H9 (cell line): ENCODE measurements around the gene ADAMTS2. TPM values are rescaled to one million over a fixed set of nuclear protein-coding genes. Genes with fewer than 3 reads are reported as not detected.

Source experiments
- DNase-seq: peaks from one replicate; pipeline ENCODE4 v3.0.0-alpha.2; 2017
- H2AFZ ChIP-seq: one replicate; pipeline ENCODE4 v1.6.1; 2013; ENCODE audit warnings: mild to moderate bottlenecking, low read length, control low read depth, moderate library complexity
- H2AK5ac ChIP-seq: 2 replicates; pipeline ENCODE4 v1.6.1; 2013; ENCODE audit warnings: low read length, control low read depth, mixed read lengths; ENCODE audit not compliant: insufficient read length
- H2BK120ac ChIP-seq: one replicate; pipeline ENCODE4 v1.6.1; 2013; ENCODE audit warnings: low read depth, mild to moderate bottlenecking, low read length, control low read depth, inconsistent platforms; ENCODE audit not compliant: poor library complexity, severe bottlenecking
- H2BK12ac ChIP-seq: 2 replicates; pipeline ENCODE4 v1.6.1; 2013; ENCODE audit warnings: low read length, control low read depth, mixed read lengths, low read depth; ENCODE audit not compliant: insufficient read length
- H2BK15ac ChIP-seq: 2 replicates; pipeline ENCODE4 v1.6.1; 2013; ENCODE audit warnings: low read depth, low read length, control low read depth
- H2BK20ac ChIP-seq: one replicate; pipeline ENCODE4 v1.6.1; 2013; ENCODE audit warnings: low read depth, mild to moderate bottlenecking, low read length, control low read depth, inconsistent platforms; ENCODE audit not compliant: poor library complexity, severe bottlenecking
- H2BK5ac ChIP-seq: 2 replicates; pipeline ENCODE4 v1.6.1; 2013; ENCODE audit warnings: low read length, control low read depth, mixed read lengths; ENCODE audit not compliant: insufficient read length
- H3K14ac ChIP-seq: 2 replicates; pipeline ENCODE4 v1.6.1; 2013; ENCODE audit warnings: low read length, control low read depth; ENCODE audit not compliant: insufficient read depth
- H3K18ac ChIP-seq: 2 replicates; pipeline ENCODE4 v1.6.1; 2013; ENCODE audit warnings: low read depth, mild to moderate bottlenecking, mixed read lengths, low read length, control low read depth; ENCODE audit not compliant: insufficient read length
- H3K23ac ChIP-seq: 2 replicates; pipeline ENCODE4 v1.6.1; 2013; ENCODE audit warnings: low read length, control low read depth, mixed read lengths, low read depth; ENCODE audit not compliant: insufficient read length
- H3K23me2 ChIP-seq: 2 replicates; pipeline ENCODE4 v1.6.1; 2013; ENCODE audit warnings: low read depth, mild to moderate bottlenecking, mixed read lengths, low read length, control low read depth; ENCODE audit not compliant: insufficient read length, poor library complexity, severe bottlenecking
- H3K27ac ChIP-seq: 2 replicates; pipeline ENCODE4 v1.5.1; 2013; ENCODE audit warnings: low read length, control low read depth, mixed read lengths, low read depth; ENCODE audit not compliant: insufficient read length
- H3K27me3 ChIP-seq: 2 replicates; pipeline ENCODE4 v1.6.1; 2013; ENCODE audit warnings: low read length, control low read depth, inconsistent platforms; ENCODE audit not compliant: insufficient read depth
- H3K4ac ChIP-seq: 2 replicates; pipeline ENCODE4 v1.6.1; 2013; ENCODE audit warnings: low read depth, mild to moderate bottlenecking, control low read depth, inconsistent platforms, low read length, moderate library complexity
- H3K4me1 ChIP-seq: 2 replicates; pipeline ENCODE4 v1.6.1; 2013; ENCODE audit warnings: low read length, control low read depth, inconsistent platforms; ENCODE audit not compliant: insufficient read depth
- H3K4me2 ChIP-seq: 2 replicates; pipeline ENCODE4 v1.6.1; 2013; ENCODE audit warnings: low read length, control low read depth, mixed read lengths; ENCODE audit not compliant: insufficient read length, insufficient read depth
- H3K56ac ChIP-seq: 2 replicates; pipeline ENCODE4 v1.6.1; 2013; ENCODE audit warnings: low read depth, mild to moderate bottlenecking, mixed read lengths, low read length, control low read depth; ENCODE audit not compliant: insufficient read length
- H3K79me1 ChIP-seq: 2 replicates; pipeline ENCODE4 v1.6.1; 2013; ENCODE audit warnings: low read depth, mild to moderate bottlenecking, moderate library complexity, low read length, control low read depth, inconsistent platforms; ENCODE audit not compliant: insufficient read depth, poor library complexity, severe bottlenecking
- H3K79me2 ChIP-seq: 2 replicates; pipeline ENCODE4 v1.6.1; 2013; ENCODE audit warnings: low read length, control low read depth, inconsistent platforms; ENCODE audit not compliant: insufficient read depth
- H3K9ac ChIP-seq: 2 replicates; pipeline ENCODE4 v1.6.1; 2013; ENCODE audit warnings: low read length, control low read depth, mixed read lengths; ENCODE audit not compliant: insufficient read length; ENCODE audit errors: extremely low read depth
- H3K9me3 ChIP-seq: one replicate; pipeline ENCODE4 v1.6.1; 2013; ENCODE audit warnings: low read depth, low read length, inconsistent platforms; ENCODE audit not compliant: control insufficient read depth
- H3T11ph ChIP-seq: one replicate; pipeline ENCODE4 v1.6.1; 2013; ENCODE audit warnings: mild to moderate bottlenecking, low read length, control low read depth, inconsistent platforms
- H4K20me1 ChIP-seq: one replicate; pipeline ENCODE4 v1.6.1; 2013; ENCODE audit not compliant: control insufficient read depth, insufficient read length, insufficient read depth
- H4K5ac ChIP-seq: 2 replicates; pipeline ENCODE4 v1.6.1; 2013; ENCODE audit warnings: low read depth, mild to moderate bottlenecking, mixed read lengths, low read length, control low read depth; ENCODE audit not compliant: insufficient read length
- H4K8ac ChIP-seq: replicated peaks from 2 replicates; pipeline ENCODE4 v1.6.1; 2013; ENCODE audit warnings: low read length, control low read depth, mixed read lengths, low read depth; ENCODE audit not compliant: insufficient read length
- H4K91ac ChIP-seq: 2 replicates; pipeline ENCODE4 v1.6.1; 2013; ENCODE audit warnings: low read depth, mild to moderate bottlenecking, moderate library complexity, mixed read lengths, low read length, control low read depth; ENCODE audit not compliant: insufficient read length
- H3K27ac Mint-ChIP-seq, 3 experiments: 2 replicates in 2 of 3; 3 replicates in 1 of 3; pipeline ENCODE4 v1.8.0; 2020 to 2021; ENCODE audit warnings: mixed read lengths in 3 of 3, mild to moderate bottlenecking in 1 of 3, moderate library complexity in 1 of 3
- H3K27me3 Mint-ChIP-seq: 2 replicates; pipeline ENCODE4 v1.8.0; 2021; ENCODE audit warnings: low read depth, mild to moderate bottlenecking, moderate library complexity, mixed read lengths
- H3K36me3 Mint-ChIP-seq, 3 experiments: 2 replicates in 2 of 3; 3 replicates in 1 of 3; pipeline ENCODE4 v1.8.0; 2020 to 2021; ENCODE audit warnings: low read depth in 3 of 3, mixed read lengths in 3 of 3; ENCODE audit not compliant: insufficient read depth in 1 of 3
- H3K4me1 Mint-ChIP-seq, 2 experiments: 2 replicates each; pipeline ENCODE4 v1.8.0; 2020; ENCODE audit warnings: mixed read lengths in 2 of 2
- H3K4me3 Mint-ChIP-seq, 2 experiments: 2 replicates in 1 of 2; 3 replicates in 1 of 2; pipeline ENCODE4 v1.8.0; 2020 to 2021; ENCODE audit warnings: mild to moderate bottlenecking in 2 of 2, mixed read lengths in 2 of 2, moderate library complexity in 1 of 2
- H3K9me3 Mint-ChIP-seq, 2 experiments: 2 replicates in 1 of 2; 3 replicates in 1 of 2; pipeline ENCODE4 v1.8.0; 2020; ENCODE audit warnings: mild to moderate bottlenecking in 2 of 2, mixed read lengths in 2 of 2, moderate library complexity in 1 of 2
- CTCF ChIP-seq: fragments of 200-600 bp; sonication (generic); conservative IDR thresholded peaks from 3 replicates; pipeline ENCODE4 v1.8.0; 2021; ENCODE audit warnings: antibody characterized with exemption, mild to moderate bottlenecking
- WGBS: extraction: QIAGEN DNeasy Blood & Tissue Kit; methylation state at CpG from one replicate; pipeline ENCODE4 v1.1.7; 2013; ENCODE audit warnings: missing lambda C conversion rate, low lambda C conversion rate, mixed read lengths; ENCODE audit not compliant: insufficient read length; ENCODE audit errors: extremely low coverage; 5-methylcytosine and 5-hydroxymethylcytosine counted together
- total RNA-seq: library from RNA; stranded (reverse); gene quantifications from 2 replicates; pipeline ENCODE4 v1.2.1, GENCODE V29; 2021

Gene ADAMTS2
- total RNA-seq, 1 experiment from 2014 or later, result 5.4 TPM

- H2BK120ac ChIP-seq, result no peak overlapping the region
- H2BK12ac ChIP-seq, result no peak overlapping the region
- no peak overlapping the region for H3K23ac ChIP-seq
- peak overlapping the region in 1 of 3 experiments; percentile 92; a peak in 2 of 7 replicates for H3K27ac Mint-ChIP-seq
- no peak overlapping the region for H3K27ac ChIP-seq
- H3K36me3 Mint-ChIP-seq, result no peaks in the 10 kb centered on the region
- H4K20me1 ChIP-seq, result no peaks in the 10 kb centered on the region
- H4K8ac ChIP-seq, result no peak overlapping the region
- H3K9me3 ChIP-seq, result no peaks in the 10 kb centered on the region
- no peaks in the 10 kb centered on the region; the same call in none of the 2 replicates for H3K27me3 Mint-ChIP-seq
- no peak overlapping the region for H2BK20ac ChIP-seq
- no peaks in the 10 kb centered on the region for H3K79me1 ChIP-seq
- DNase-seq, result peak; percentile 20
- H3K4me2 ChIP-seq, result no peak overlapping the region
- no peaks in the 10 kb centered on the region for H3K27me3 ChIP-seq
- H3K4ac ChIP-seq, result no peak overlapping the region
- H2BK5ac ChIP-seq, result no peak overlapping the region
- no peaks in the 10 kb centered on the region for H3K9me3 Mint-ChIP-seq
- no peak overlapping the region for H3K18ac ChIP-seq
- H3T11ph ChIP-seq, result no peak overlapping the region
- H2AFZ ChIP-seq, result no peak overlapping the region
- H3K4me1 Mint-ChIP-seq, result peaks cover 17 to 29% of the 10 kb centered on the region in 2 experiments
- H2AK5ac ChIP-seq, result no peak overlapping the region
- H4K91ac ChIP-seq, result no peak overlapping the region
- no peak overlapping the region for H3K14ac ChIP-seq
- H3K56ac ChIP-seq, result no peak overlapping the region
- H3K4me3 Mint-ChIP-seq, result no peak overlapping the region
- no peaks in the 10 kb centered on the region for H3K4me1 ChIP-seq
- no peak overlapping the region for H3K9ac ChIP-seq
- no peaks in the 10 kb centered on the region for H3K79me2 ChIP-seq
- no CpG with 5 or more reads among the region's 13 CpGs for WGBS
- no peaks in the 10 kb centered on the region for H3K23me2 ChIP-seq
- H2BK15ac ChIP-seq, result no peak overlapping the region
- no peak overlapping the region for H4K5ac ChIP-seq
- no peak for TF ChIP-seq CTCF
Measured at GRCh38 chr5:179264053-179264782, 81.0 kb downstream of the ADAMTS2 start.
